Measurements from ENCODE around the gene WASHC4.

The WASHC4 gene

GRCh38 chr12:105205322-105206048, 98.0 kb downstream of the WASHC4 start:
- no peak for DNase-seq (ENCODE audit: low read depth in 2 of 2)

GRCh38 chr12:105206686-105207374, 99.3 kb downstream of the WASHC4 start:
- DNase-seq (ENCODE audit: low read depth in 2 of 2), result no peak

DNA sequence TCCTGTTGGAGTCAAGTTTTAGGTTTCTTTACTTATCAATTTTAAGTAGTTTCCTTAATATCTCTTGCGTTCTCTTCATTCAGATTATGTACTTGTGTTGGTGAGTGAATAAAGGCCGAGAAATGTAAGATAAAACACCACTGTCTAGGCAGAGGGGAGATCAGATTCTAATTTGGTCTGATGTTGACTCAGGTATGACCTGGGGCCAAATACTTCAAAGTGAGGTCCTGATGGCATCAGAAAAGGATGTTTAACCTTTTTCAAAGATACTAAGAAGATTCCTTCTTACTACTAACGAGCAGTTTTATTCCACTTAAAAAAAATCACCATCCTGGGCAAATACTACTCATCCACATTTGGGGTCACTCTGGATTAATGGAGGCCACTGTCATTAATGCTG, 101.6 kb downstream of the WASHC4 start:
- no peak for DNase-seq (ENCODE audit: low read depth in 2 of 2)

GRCh38 chr12:105212438-105212837, 104.9 kb downstream of the WASHC4 start:
- DNase-seq (ENCODE audit: low read depth in 2 of 2), result no peak

- DNase-seq (ENCODE audit: low read depth in 2 of 2), result no peak
Observed at GRCh38 chr12:105214148-105214547, 106.6 kb downstream of the WASHC4 start.

GRCh38 chr12:105214670-105215375, 107.3 kb downstream of the WASHC4 start:
- DNase-seq (ENCODE audit: low read depth in 2 of 2), result no peak

GRCh38 chr12:105218434-105218833, 110.9 kb downstream of the WASHC4 start:
- DNase-seq (ENCODE audit: low read depth in 2 of 2), result no peak
